GM10847 (cell line): ENCODE data around the gene KIAA0513.

Experiments used
- POLR2A ChIP-seq: IDR thresholded peaks from 2 replicates; pipeline ENCODE4 v1.6.1; 2011; ENCODE audit not compliant: insufficient read length; ENCODE audit errors: extremely low read depth

The KIAA0513 gene

DNA sequence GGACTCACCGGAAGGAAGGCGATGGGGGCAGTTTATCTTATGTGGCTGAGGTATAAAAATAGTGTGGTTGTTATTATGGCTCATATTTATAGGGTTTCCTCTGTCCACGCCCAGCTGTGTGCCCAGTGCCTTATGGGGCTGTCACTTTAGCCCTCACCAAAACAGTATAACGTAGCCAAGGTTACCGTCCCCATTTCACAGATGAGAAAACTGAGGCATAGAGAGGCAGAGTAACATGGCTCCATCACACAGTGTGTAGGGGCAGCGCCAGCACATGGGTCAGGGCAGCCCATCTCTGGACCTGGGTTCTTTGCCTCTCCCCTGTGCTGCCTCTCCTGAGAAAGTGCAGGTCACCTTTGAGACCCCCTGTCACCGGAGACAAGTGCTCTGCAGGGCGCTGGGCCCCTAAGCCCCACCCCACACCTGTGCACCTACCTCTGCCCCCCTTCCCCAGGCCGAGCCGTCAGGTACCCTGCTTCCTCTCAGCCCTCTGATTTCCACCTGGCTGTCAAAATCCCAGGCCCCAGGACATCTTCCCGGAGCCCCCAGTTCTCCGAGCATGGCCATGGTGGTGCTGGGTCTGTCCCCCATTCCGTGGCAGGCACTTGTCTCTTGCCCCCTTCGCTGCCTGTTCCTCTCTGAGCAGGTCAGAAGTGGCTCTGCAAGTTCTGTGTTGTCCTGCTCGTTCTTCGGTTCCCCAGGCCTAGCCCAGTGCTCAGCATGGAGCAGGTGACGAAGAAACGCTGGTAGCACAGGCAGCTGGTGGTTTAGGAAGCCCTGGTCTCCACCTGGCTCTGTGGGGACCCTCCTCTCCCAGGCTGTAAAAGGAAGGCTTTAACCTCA is 7.2 kb downstream of the KIAA0513 start:
- TF ChIP-seq POLR2A, result no peak

DNA sequence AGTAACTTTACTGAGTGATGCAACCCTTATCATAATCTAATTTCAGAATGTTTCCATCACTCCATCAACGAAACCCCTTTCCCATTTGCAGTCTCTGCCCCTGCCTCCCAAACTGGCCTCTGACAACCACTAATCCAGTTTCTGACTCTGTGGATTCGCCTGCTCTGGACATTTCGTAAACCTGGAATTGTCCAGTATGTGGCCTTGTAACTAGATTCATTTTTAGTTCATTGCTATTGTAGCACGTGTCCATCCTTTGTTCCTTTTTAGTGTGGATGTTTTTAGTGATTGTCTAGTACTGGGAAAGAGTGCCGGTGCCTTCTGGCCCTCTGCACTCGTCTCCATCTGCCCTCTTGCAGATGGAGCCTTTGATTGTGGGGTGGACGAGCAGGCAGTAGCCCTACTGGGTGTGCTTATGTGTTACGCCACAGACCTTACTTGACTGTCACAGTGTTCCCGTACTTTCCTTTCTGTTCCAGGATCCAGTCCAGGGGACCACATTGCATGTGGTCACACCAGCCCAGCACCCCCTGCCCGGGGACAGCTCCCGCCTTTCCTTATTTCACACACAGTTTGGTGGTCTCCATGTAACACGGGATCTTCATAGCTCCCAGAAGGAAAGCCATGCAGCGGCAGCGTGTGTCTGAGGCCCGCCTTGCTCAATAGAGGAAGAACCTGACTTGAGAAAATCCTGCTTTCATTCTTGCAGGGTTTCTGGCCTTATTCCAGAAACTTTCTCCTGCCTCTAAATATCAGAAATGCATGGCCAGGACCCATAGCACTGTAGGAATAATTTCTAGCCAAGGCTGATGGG is 8.8 kb downstream of the KIAA0513 start:
- no peak for TF ChIP-seq POLR2A

- TF ChIP-seq POLR2A, result no peak
Observed at GRCh38 chr16:85037050-85037410, 9.4 kb downstream of the KIAA0513 start.

DNA sequence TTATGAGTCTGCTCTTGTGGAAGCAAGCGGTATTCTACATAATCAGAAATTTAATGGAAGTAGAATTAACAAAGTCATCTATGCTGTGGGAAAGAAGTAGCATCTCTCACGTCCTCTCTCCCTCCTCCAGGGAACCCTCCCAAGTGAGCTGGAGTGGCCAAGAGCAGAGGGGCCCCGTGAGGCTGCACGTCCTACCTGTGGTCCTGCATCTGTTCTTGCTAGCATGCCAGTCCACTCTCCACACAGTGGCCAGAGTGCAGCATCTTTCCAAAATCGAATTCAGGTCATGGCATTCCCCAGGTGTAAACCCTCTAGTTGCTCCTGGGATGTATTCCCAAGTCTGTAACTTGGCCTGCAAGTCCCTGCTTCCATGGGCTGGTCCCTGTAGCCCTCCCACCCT is 10.1 kb downstream of the KIAA0513 start:
- no peak for TF ChIP-seq POLR2A

DNA sequence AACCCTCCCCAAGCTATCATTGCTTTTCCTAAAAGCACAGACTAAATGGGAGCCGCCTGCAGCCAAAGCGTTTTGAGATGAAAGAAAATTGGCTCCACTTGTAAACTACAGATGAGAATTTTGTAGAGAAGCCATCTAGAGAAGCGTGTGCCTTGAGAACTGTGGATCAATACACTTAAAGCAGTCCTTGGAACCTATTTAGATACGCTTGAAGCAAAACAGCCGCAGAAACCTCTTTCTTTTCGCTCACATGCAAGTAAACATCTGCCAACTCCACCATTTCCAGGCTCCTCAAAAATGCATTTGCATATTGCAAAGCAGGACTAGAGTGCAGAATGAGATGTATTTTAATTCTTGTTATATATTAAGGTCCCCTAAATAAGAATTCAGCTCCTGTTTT is 13.1 kb downstream of the KIAA0513 start:
- TF ChIP-seq POLR2A, result no peak

DNA sequence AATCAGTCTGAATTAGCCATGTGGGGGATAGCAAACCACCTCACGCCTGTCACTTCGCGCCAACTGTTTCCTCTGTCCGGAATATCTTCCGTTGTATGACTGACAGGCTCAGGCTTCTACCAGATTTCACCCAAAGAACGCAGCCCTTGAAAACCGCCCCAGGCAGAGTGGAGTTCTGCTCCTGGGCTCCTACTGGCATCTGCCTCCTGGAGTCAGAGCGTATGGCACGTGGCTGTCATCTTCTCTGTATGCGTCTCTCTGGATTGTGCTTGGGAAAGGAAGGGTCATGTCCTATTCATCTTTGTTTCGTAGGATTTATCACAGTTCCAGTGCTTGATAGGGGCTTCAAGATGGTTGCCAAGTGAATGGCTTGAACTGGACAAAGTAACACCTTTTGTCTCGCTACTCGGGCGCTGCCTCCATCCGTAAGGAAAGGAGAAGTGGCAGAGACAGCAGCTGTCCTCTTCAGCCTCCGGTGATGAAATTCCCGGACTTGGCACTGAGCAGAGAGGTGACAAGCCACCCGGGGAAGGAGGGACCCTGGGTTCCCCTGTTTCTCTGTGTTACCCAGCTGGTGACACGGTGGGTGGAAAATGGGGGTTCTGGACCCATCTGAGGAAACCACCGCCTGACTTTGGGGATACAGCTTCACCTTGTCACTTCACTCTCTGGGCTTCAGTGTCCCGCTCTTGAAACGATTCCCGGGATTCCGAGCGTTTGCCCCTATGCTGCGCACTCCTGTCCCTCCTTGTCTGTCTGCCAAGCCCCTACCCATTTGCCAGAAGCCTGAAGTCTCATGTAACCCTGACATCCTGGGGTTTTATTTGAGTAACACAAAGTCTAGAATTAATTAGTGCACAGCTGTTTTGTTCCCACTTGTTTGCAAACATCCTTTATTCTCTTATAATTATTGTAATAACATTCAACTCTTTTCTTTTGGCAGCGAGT is 13.9 kb downstream of the KIAA0513 start:
- no peak for TF ChIP-seq POLR2A

GRCh38 chr16:85042167-85042526 is 14.6 kb downstream of the KIAA0513 start:
- no peak for TF ChIP-seq POLR2A

- TF ChIP-seq POLR2A, result no peak
Observed at GRCh38 chr16:85042606-85043005, 15.0 kb downstream of the KIAA0513 start.

DNA sequence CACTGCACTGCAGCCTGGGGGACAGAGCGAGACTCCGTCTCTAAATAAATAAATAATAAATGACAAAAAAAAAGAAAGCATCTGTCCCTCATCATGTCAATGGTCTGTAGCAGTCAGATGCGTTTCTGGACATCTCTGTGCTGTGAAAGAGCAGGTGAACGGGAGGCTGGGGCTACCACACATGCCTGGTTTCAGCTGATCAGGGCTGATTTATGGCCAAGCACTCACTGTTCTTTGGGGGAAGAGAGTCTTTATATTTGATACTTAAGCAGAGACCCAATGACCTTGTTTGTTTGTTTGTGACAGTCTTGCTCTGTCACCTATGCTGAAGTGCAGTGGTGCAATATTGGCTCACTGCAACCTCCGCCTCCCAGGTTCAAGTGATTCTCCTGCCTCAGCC is 17.5 kb downstream of the KIAA0513 start:
- no peak for TF ChIP-seq POLR2A

- no peak for TF ChIP-seq POLR2A
Observed at GRCh38 chr16:85045641-85046471, 18.3 kb downstream of the KIAA0513 start.

DNA sequence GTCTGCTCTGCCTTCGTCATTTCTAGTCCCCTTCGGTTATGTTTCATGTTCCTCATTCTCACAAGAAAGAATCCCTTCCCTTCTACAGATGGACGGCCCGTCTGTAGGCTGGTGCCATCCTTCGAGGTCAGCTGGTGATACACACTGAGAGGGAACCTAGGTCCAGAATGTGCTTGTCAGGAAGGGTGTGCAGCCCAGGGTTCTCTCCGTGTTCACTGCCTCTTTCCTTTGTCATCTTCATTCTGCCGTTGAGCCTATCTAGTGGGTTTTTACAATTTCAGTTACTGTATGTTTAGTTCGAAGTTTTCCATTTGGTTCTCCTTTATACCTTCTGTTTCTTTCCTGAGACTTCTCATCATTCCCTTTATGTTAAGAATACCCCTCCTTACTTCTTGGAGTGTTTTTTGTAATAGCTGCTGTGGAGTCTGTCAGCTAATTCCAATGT is 18.9 kb downstream of the KIAA0513 start:
- TF ChIP-seq POLR2A, result no peak

DNA sequence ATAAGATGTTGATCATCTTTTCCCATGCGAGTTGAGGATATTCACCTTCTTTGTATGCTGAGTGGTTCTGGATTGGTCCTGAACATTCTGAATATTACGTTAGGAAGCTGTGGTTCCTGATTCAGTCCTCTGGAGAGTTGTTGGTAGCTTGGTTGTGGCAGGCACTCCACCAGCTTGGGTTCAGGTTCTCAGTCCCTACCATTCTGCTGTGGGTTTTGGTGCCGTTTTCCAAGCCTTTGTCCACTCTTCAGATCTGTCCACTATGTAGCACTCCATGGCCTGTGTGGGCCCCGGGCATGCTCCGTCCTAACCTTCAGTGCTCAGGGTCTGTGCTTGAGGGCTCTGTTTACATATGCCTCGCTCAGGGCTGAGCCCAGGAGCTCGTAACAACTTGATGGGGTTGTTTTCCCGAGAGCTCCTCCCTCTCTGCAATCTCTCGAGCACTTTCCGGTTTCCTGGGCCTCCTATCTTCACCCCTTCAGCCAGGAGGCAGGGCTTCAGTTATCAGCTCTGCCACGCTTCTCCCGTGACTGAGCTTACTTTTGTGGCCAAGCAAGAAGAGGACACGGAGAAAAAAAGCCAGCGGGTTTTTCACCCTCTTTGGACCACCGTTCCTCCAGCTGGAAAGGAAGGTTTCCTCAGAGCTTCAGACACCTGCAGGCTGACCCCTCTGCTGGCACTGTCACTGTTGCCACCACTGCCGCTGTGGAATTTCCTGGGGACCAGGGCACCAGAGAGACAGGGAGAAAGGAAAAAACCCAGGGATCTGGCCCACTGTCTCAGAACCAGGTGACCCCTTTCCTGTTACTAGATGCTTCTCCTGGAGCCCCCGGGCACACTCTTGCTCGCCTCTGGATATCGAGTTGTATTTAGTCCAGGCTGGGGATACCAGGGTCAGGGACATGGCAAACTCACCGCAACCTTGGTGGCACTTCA is 19.6 kb downstream of the KIAA0513 start:
- no peak for TF ChIP-seq POLR2A

DNA sequence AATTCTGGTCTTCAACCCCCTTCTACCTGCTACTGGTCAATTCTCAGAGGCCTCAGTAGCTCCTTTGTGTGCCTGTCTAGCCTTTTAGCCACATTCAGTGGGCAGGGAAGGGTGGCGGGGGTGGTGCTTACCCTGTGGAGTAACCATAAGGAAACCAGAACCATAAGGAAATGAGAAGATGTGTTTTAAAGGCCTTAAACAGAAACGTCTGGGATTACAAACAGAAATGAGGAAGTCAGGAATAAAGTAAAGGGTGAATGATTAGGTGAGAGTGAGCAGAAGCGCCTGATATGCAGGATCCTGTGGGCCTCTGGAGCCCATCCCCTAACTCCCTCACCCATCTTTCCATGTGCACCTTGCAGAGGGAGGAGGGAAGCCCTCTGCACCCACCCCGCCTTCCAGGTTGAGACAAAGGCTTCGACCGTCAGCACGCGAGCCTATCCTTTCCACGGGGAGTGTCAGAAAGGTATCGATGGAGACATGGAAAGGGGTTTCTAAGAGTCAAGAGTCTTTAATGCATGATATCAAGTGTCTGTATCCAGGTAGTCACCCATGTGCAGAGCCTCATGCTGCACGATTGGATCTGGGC is 20.4 kb downstream of the KIAA0513 start:
- no peak for TF ChIP-seq POLR2A
